Adrenal gland (tissue), 5 donors: Measurements from ENCODE around the gene RHPN2.

Experiments used
- CTCF ChIP-seq, 6 experiments: fragments of 450-650 bp in 4 of 6; fragments of 200-600 bp in 2 of 6; sonication (generic) in 1 of 6; IDR thresholded peaks; 1 replicate in 5 of 6; 2 replicates in 1 of 6; pipeline versions ENCODE4 v1.5.1 to v1.8.0; 2016 to 2021; ENCODE audit warnings: antibody characterized with exemption in 6 of 6, mild to moderate bottlenecking in 2 of 6, moderate library complexity in 1 of 6
- POLR2A ChIP-seq, 2 donors: fragments of 450-650 bp; IDR thresholded peaks; one replicate each; pipeline ENCODE4 v1.6.1; 2017; ENCODE audit warnings: antibody characterized with exemption in 2 of 2, mild to moderate bottlenecking in 2 of 2, moderate library complexity in 1 of 2
- donor health status: DM: no; HTN: no; CAD: no.

- no peak for TF ChIP-seq CTCF (IDR thresholded peaks at IDR 0.05)
- no peak for TF ChIP-seq POLR2A (IDR thresholded peaks at IDR 0.05)
These were observed 22.3 kb upstream of the RHPN2 start for GRCh38 chr19:33086955-33087354.
